OCI-M1 (cell line): ENCODE results near the gene CIT.
"Not testable (repeated sequence)": the region's sequence is repeated elsewhere in the genome, so short reads cannot be mapped to it uniquely, and the experiment has no call there.

Experiments
- DNase-seq: peaks from one replicate; lab custom pipeline; 2025; lab: John Stamatoyannopoulos, UW

The CIT gene

GRCh38 chr12:119876761-119877638, at the start of gene CIT:
CIT (minus strand) TSS chr12:119877320; CDS start chr12:119876168, 1,152 bp downstream.
- DNase-seq, result peak; percentile 96

GRCh38 chr12:119925269-119925668, 48.1 kb upstream of the CIT start:
- no peak for DNase-seq

- no peak for DNase-seq
These were observed 42.9 kb upstream of the CIT start for GRCh38 chr12:119920064-119920463.

GRCh38 chr12:119915894-119916510, 38.9 kb upstream of the CIT start:
- no peak for DNase-seq

GRCh38 chr12:119914666-119915065, 37.5 kb upstream of the CIT start:
- no peak for DNase-seq

- DNase-seq, result no peak
These were observed 36.6 kb upstream of the CIT start for GRCh38 chr12:119913536-119914330.

GRCh38 chr12:119911182-119911581, 34.1 kb upstream of the CIT start:
- DNase-seq, result no peak

- DNase-seq, result no peak
These were observed 33.5 kb upstream of the CIT start for GRCh38 chr12:119910586-119910985.

- DNase-seq, result peak; percentile 90
These were observed 25.0 kb upstream of the CIT start for GRCh38 chr12:119902084-119902509.

- DNase-seq, result no peak
These were observed 24.6 kb upstream of the CIT start for GRCh38 chr12:119901670-119902069.

GRCh38 chr12:119894916-119895315, 17.8 kb upstream of the CIT start:
- no peak for DNase-seq

GRCh38 chr12:119892611-119893010, 15.5 kb upstream of the CIT start:
- DNase-seq, result not testable (repeated sequence)

- no peak for DNase-seq
These were observed 8.4 kb upstream of the CIT start for GRCh38 chr12:119885549-119885948.

GRCh38 chr12:119883791-119884190, 6.7 kb upstream of the CIT start:
- not testable (repeated sequence) for DNase-seq

- no peak for DNase-seq
These were observed 6.1 kb upstream of the CIT start for GRCh38 chr12:119883237-119883636.

GRCh38 chr12:119877639-119877948, 474 bp upstream of the CIT start:
- no peak for DNase-seq

GRCh38 chr12:119870457-119870856, 6.7 kb downstream of the CIT start:
- DNase-seq, result no peak

GRCh38 chr12:119869720-119870119, 7.4 kb downstream of the CIT start:
- no peak for DNase-seq

- DNase-seq, result no peak
These were observed 8.1 kb downstream of the CIT start for GRCh38 chr12:119868992-119869391.

- no peak for DNase-seq
These were observed 12.5 kb downstream of the CIT start for GRCh38 chr12:119864591-119864990.

- no peak for DNase-seq
These were observed 17.9 kb downstream of the CIT start for GRCh38 chr12:119859241-119859640.

GRCh38 chr12:119857041-119857591, 20.0 kb downstream of the CIT start:
- DNase-seq, result no peak
